HL-60 (cell line): ENCODE data around the gene TMEM63A.

Source experiments
- CTCF ChIP-seq: IDR thresholded peaks from one replicate; pipeline ENCODE4 v1.5.1; 2011; ENCODE audit warnings: low read length, control low read depth, inconsistent platforms; ENCODE audit not compliant: insufficient read depth
- GABPA ChIP-seq: IDR thresholded peaks from 2 replicates; pipeline ENCODE4 v1.6.1; 2012; ENCODE audit warnings: low read depth
- POLR2AphosphoS5 ChIP-seq: IDR thresholded peaks from 2 replicates; pipeline ENCODE4 v1.6.1; 2012; ENCODE audit warnings: low read depth
- REST ChIP-seq: IDR thresholded peaks from 2 replicates; pipeline ENCODE4 v1.6.1; 2012; ENCODE audit warnings: low read depth; ENCODE audit not compliant: insufficient replicate concordance
- SPI1 ChIP-seq: IDR thresholded peaks from 2 replicates; pipeline ENCODE4 v1.6.1; 2012; ENCODE audit warnings: low read depth, mild to moderate bottlenecking, borderline replicate concordance

- TF ChIP-seq CTCF (no peak), REST (no peak), POLR2AphosphoS5 (no peak), SPI1 (no peak), GABPA (no peak)
Observed at GRCh38 chr1:225882694-225883615, 775 bp upstream of the TMEM63A start.
